Memory B cell (primary cell): ENCODE measurements around the gene ABRACL.

Experiments
- ATAC-seq: fragments of 150-1000 bp; cut with Tn5 transposase; 2 replicates; pipeline ENCODE4 v1.10.0; 2021; ENCODE audit warnings: low read depth, mild to moderate bottlenecking, moderate library complexity
- DNase-seq, 2 donors: peaks; one replicate each; pipeline ENCODE4 v3.0.0; 2022; ENCODE audit warnings: low spot score in 2 of 2
- H3K27ac Mint-ChIP-seq: one replicate; pipeline ENCODE4 v1.8.0; 2022; ENCODE audit warnings: mild to moderate bottlenecking, moderate library complexity, mixed read lengths
- H3K27me3 Mint-ChIP-seq: one replicate; pipeline ENCODE4 v1.8.0; 2022; ENCODE audit warnings: mixed read lengths
- H3K36me3 Mint-ChIP-seq: one replicate; pipeline ENCODE4 v1.8.0; 2022; ENCODE audit warnings: mild to moderate bottlenecking, mixed read lengths
- H3K4me1 Mint-ChIP-seq: one replicate; pipeline ENCODE4 v1.8.0; 2022; ENCODE audit warnings: mixed read lengths
- H3K4me3 Mint-ChIP-seq: one replicate; pipeline ENCODE4 v1.8.0; 2022; ENCODE audit warnings: mild to moderate bottlenecking, moderate library complexity, mixed read lengths
- H3K9me3 Mint-ChIP-seq: one replicate; pipeline ENCODE4 v1.8.0; 2022; ENCODE audit warnings: mixed read lengths

The ABRACL gene

DNA sequence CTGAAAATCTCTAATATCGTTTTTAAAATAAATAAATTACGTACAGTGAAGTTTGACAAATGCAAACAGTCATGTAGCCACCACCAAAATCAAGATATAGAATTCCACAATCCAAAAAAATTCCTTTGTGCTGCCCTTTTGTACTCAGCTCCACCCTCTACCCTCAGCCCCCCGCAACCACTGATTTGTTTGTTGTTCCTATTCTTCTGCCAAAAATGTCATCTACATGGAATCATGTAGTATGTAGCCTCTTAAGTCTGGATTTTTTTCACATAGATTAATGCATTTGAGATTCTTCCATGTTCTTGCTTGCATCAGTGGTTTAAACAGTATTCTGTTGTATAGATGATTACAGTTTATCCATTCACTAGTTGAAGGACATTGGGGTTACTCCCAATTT is 32.0 kb upstream of the ABRACL start:
- no peak for ATAC-seq
- Mint-ChIP-seq H3K4me3 (no peak overlapping the region), H3K9me3 (no peaks in the 10 kb centered on the region), H3K4me1 (no peaks in the 10 kb centered on the region), H3K27me3 (no peaks in the 10 kb centered on the region), H3K36me3 (no peaks in the 10 kb centered on the region), H3K27ac (no peak overlapping the region)
- DNase-seq: no peak

DNA sequence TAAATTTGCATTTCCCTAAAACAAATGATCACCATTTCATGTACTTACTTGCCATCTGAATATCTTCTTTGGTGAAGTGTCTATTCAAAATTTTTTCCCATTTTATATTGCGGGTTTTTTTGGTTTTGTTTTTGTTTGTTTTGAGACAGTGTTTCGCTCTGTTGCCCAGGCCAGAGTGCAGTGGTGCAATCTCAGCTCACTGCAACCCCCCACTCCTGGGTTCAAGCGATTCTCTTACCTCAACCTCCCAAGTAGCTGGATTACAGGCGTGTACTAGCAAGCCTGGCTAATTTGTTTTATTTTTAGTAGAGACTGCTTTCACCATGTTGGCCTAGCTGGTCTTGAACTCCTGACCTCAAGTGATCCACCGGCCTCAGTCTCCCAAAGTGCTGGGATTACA is 31.4 kb upstream of the ABRACL start:
- no peak for ATAC-seq
- Mint-ChIP-seq H3K4me3 (no peak overlapping the region), H3K27me3 (no peaks in the 10 kb centered on the region), H3K27ac (no peak overlapping the region), H3K36me3 (no peaks in the 10 kb centered on the region), H3K4me1 (no peaks in the 10 kb centered on the region), H3K9me3 (no peaks in the 10 kb centered on the region)
- DNase-seq: no peak

DNA sequence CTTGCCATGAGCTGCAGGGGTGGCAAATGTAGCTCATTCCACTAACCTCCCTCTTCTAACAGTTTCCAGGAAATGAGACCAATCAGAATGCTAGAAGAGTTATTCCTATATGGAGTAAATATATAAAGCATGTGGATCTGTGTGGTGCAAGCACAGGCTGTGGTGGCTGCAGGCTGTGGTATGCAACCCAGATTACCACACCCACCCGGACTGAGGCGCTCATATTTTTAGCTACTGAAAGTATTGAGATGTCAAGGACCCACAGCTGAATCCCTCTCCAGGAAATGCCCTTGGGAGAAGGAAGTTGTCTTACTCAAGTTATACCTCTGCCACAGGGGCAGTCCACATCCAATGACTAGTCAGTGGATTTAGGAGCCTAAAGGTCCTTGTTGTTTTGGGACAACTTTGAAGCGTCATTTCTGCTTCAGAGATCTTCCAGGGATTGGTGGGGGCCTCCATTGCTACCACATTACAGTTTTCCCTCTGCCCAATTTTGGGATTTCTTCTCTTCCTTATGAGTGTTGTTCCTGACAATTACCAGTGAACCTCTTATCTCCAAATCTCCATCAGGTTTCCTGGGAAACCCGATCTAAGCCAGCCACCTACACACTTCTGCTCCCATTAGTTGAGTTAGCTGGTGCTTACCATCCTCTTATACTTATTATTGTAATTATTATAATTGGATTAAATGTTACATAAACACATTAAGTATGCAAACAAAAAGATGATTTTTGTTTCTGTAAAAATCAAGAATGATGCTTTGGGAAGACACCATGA is 28.4 kb upstream of the ABRACL start:
- Mint-ChIP-seq H3K27me3 (peaks cover 2% of the 10 kb centered on the region), H3K4me1 (no peaks in the 10 kb centered on the region), H3K27ac (peak overlapping the region; percentile 8), H3K36me3 (no peaks in the 10 kb centered on the region), H3K9me3 (no peaks in the 10 kb centered on the region), H3K4me3 (no peak overlapping the region)
- no peak for ATAC-seq
- no peak for DNase-seq

DNA sequence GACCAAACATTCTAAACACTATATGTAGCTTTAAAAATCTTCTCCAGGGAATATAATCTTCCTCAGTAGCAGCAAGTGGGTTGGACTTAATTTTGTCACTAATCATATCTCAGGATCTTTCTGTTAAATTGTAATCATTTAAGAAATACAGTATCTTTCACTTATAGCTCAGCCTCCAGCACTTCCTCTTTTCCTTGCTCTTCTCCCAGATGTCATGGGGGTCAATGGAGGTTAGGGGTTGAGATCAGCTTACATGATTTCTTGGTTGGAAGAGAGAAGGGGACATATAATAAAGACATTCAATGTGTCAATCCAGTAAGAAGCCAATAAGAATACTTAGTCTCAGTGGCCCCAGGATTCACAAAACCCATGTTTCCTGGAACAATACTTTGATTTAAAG is 24.8 kb upstream of the ABRACL start:
- no peak overlapping the region for H3K27ac Mint-ChIP-seq
- H3K4me1 Mint-ChIP-seq: peaks cover 7% of the 10 kb centered on the region
- H3K4me3 Mint-ChIP-seq: no peak overlapping the region
- H3K27me3 Mint-ChIP-seq: peaks cover 2% of the 10 kb centered on the region
- DNase-seq (no peak), ATAC-seq (no peak)
- no peaks in the 10 kb centered on the region for H3K36me3 Mint-ChIP-seq
- H3K9me3 Mint-ChIP-seq: peaks cover 6% of the 10 kb centered on the region

DNA sequence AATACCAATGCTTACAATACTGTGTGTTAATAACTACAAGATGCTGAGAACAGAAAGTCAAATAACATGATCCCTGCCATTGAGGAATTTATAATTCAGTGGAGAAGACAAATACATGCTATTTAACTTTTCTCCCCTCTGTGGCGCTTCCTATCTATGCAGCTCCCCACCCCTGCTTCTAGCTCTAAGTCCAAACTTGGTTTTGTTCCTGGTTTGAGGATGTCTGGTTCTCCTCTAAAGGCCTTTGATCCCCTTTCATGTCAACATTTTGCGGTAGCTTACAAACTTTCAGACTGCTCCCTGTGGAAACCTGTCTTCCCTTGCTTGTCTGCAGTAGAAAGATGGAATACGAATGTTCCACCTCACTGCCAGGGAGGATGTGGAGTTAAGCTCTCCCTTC is 22.1 kb upstream of the ABRACL start:
- no peak overlapping the region for H3K27ac Mint-ChIP-seq
- ATAC-seq: no peak

DNA sequence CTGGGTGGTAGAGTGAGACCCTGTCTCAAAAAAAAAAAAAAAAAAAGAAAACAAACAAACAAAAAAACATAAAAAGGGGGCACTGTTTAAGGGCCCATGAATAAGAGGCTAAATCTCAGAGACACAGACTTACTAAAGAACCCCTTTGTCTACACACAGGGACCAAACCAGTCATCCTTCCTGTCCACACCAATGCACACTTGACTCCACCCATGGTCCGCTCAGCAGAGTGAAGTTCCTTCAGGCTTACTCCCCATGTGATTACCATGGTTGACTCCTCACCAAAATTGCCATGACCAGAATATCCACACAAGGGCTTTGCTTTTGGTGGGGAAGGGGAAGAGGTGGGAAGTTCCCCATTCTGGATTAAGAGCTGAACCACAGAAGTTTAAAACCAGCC is 21.1 kb upstream of the ABRACL start:
- no peak overlapping the region for H3K27ac Mint-ChIP-seq
- H3K9me3 Mint-ChIP-seq: peaks cover 6% of the 10 kb centered on the region
- peaks cover 2% of the 10 kb centered on the region for H3K27me3 Mint-ChIP-seq
- ATAC-seq (no peak), DNase-seq (no peak)
- H3K4me3 Mint-ChIP-seq: no peak overlapping the region
- no peaks in the 10 kb centered on the region for H3K36me3 Mint-ChIP-seq
- peaks cover 7% of the 10 kb centered on the region for H3K4me1 Mint-ChIP-seq

More for the DNA sequence above, 22.1 kb upstream of the ABRACL start:
- peaks cover 6% of the 10 kb centered on the region for H3K9me3 Mint-ChIP-seq
- peaks cover 7% of the 10 kb centered on the region for H3K4me1 Mint-ChIP-seq
- peaks cover 2% of the 10 kb centered on the region for H3K27me3 Mint-ChIP-seq
- no peak overlapping the region for H3K4me3 Mint-ChIP-seq
- H3K36me3 Mint-ChIP-seq: no peaks in the 10 kb centered on the region
- DNase-seq: no peak

DNA sequence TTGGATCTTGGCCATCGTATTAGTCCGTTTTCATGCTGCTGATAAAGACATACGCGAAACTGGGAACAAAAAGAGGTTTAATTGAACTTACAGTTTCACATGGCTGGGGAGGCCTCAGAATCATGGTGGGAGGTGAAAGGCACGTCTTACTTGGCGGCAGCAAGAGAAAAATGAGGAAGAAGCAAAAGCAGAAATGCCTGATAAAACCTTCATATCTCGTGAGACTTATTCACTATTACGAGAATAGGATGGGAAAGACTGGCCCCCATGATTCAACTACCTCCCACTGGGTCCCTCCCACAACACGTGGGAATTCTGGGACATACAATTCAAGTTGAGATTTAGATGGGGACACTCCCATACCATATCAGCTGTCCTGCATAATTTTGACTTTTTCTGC is 20.4 kb upstream of the ABRACL start:
- no peak overlapping the region for H3K27ac Mint-ChIP-seq
- ATAC-seq (no peak), DNase-seq (no peak)
- peaks cover 2% of the 10 kb centered on the region for H3K27me3 Mint-ChIP-seq
- peaks cover 6% of the 10 kb centered on the region for H3K9me3 Mint-ChIP-seq
- no peaks in the 10 kb centered on the region for H3K36me3 Mint-ChIP-seq
- H3K4me1 Mint-ChIP-seq: peaks cover 7% of the 10 kb centered on the region
- H3K4me3 Mint-ChIP-seq: no peak overlapping the region

DNA sequence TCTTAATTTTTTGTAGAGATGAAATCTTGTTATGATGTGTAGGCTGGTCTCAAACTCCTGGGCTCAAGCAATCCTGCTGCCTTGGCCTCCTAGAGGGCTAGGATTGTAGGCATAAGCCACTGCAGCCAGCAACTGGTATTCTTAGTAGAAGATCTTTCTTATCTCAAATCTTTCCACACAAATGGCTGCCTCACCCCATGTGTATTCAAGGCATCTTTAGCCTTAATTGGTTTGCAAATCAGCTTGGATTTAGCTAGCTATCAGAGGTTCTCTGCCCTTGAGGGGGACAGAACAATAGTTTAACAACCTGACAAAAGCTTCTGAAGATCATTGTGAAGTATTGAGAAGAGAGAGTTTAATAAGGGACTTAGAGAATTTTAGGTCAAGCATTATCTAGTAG is 17.9 kb upstream of the ABRACL start:
- Mint-ChIP-seq H3K4me3 (no peak overlapping the region), H3K27me3 (peaks cover 1% of the 10 kb centered on the region), H3K36me3 (no peaks in the 10 kb centered on the region), H3K27ac (no peak overlapping the region), H3K4me1 (peaks cover 7% of the 10 kb centered on the region), H3K9me3 (peaks cover 6% of the 10 kb centered on the region)
- ATAC-seq (no peak), DNase-seq (no peak)

DNA sequence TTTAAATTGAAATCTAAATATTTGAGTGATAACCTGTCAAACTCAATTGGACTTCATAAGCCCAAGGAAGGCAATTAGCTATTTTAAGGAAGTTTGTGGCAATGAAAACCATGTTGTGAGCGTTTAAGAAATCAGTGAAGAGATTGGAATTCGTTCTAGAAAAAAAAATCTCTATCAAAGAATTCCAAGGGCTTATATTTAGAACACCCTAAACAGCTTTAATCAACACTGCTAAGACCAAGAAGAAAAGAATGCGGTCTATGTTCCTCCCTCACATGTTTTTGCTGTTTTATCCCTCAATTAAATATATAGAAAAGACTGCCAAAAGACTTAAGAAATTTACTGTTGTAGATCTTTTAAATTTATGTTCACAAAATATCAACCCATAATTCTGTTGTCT is 16.6 kb upstream of the ABRACL start:
- peaks cover 11% of the 10 kb centered on the region for H3K4me1 Mint-ChIP-seq
- H3K4me3 Mint-ChIP-seq: no peak overlapping the region
- ATAC-seq (no peak), DNase-seq (no peak)
- no peaks in the 10 kb centered on the region for H3K36me3 Mint-ChIP-seq
- peaks cover 1% of the 10 kb centered on the region for H3K27me3 Mint-ChIP-seq
- H3K27ac Mint-ChIP-seq: no peak overlapping the region
- peaks cover 6% of the 10 kb centered on the region for H3K9me3 Mint-ChIP-seq

DNA sequence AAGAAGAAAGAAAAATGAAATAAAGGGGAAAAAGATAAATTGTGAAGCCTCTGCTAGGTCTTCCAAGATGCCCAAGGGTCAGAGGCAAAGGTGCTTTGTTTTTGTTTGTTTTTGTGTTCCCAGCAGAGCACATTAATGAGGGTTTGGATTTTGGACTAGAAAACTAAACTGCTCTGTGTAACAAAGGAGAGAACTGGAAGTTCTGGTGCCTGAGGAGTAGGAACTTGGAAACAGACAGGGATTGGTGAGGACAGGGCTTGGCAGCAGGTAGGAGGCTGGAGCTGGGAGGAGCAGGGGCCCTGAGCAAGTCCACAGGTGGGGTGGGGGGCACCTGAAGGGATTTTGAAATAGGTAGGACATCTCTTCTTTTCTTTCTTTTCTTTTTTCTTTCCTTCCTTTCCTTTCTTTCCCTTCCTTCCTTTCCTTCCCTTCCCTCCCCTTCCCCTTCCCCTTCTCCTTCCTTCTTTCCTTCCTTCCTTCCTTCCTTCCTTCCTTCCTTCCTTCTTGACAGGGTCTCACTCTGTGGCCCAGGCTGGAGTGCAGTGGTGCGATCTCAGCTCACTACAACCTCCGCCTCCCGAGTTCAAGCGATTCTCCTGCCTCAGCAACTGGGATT is 15.3 kb upstream of the ABRACL start:
- Mint-ChIP-seq H3K4me1 (peaks cover 9% of the 10 kb centered on the region), H3K27ac (no peak overlapping the region), H3K27me3 (peaks cover 1% of the 10 kb centered on the region), H3K4me3 (no peak overlapping the region), H3K36me3 (no peaks in the 10 kb centered on the region), H3K9me3 (peaks cover 2% of the 10 kb centered on the region)
- ATAC-seq (no peak), DNase-seq (no peak)

DNA sequence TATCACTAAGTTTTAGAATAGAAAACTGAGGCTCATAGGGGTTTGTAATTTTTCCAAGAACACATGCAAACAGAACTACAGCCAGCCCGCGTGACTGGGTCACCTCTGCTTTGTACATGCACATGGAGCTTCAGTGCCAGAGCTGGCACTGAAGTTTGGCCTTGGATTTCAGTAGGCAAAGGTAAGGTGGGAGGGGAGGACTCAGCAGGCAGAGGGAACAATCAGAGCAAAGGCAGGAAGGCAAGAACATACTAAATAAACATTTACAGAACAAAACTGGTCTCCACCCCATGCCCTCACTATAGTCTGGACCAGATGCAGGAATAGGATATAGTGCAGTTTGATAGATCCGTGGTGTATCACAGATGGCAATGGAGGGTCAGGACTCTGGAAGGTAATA is 13.6 kb upstream of the ABRACL start:
- H3K36me3 Mint-ChIP-seq: no peaks in the 10 kb centered on the region
- H3K9me3 Mint-ChIP-seq: no peaks in the 10 kb centered on the region
- no peak overlapping the region for H3K27ac Mint-ChIP-seq
- no peak overlapping the region for H3K4me3 Mint-ChIP-seq
- DNase-seq (no peak), ATAC-seq (no peak)
- H3K27me3 Mint-ChIP-seq: peaks cover 1% of the 10 kb centered on the region
- H3K4me1 Mint-ChIP-seq: peaks cover 9% of the 10 kb centered on the region

DNA sequence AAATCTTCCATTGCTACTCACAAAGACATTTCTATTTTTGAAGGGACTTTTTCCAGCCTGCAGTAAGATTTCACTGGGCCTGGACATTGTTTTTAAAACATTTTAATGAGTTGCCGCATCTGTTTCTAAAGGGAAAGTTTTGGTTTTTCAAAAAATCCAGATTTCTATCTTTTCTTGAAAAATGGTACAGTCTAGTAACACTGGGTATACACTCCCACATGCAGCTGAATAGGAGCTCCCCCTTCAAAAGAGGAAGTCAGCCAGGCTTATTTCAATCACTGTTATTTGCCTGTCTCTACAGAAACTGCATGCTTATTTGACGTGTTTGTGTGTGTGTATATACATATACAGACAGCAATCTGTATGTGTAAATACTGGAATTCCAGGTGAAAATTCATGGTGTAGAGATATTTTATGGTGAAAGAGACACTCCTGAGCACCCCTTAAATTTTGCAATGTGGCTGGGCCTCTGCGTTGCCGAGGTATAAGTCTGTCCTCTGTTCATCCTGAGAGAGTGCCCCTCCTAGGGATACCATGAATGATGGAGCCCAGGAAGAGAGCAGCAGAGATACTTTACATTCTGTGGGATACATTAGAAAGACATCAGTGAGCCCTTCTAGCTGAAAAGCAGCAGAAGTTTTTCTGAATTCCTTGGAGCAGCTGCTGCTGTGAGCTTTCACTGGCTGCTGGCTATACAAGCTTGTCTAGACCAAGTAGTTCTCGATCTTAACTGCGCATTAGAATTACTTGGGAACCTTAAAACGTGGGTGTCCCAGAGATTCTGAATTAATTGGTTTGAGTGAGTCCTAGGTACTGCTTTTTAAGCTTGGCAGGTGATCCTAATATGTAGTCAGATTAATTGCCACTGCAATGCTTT is 12.0 kb upstream of the ABRACL start:
- Mint-ChIP-seq H3K36me3 (no peaks in the 10 kb centered on the region), H3K4me3 (peak overlapping the region; percentile 8), H3K9me3 (no peaks in the 10 kb centered on the region), H3K27me3 (peaks cover 1% of the 10 kb centered on the region), H3K4me1 (peaks cover 9% of the 10 kb centered on the region), H3K27ac (peak overlapping the region; percentile 25)
- DNase-seq: peak in 1 of 2 donors; percentile 25
- peak; percentile 99 for ATAC-seq

DNA sequence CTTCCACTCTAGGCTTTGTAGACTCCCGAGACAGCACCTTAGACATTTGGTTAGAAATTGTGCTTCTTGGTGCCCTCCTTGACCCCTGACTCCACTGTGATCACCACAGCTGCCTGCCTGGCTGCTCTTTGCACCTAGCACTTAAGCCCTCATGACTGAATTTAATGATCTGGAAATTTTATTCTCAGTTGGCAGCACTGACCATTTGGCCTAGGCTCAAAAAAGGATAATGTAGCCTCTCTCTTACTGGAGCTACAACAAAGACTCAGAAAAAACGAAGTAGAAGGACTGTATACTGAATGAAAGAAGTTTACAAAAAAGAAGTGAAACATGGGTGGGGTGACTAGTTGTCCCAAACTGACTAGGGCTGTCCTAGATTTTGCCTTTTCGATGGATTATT is 11.3 kb upstream of the ABRACL start:
- Mint-ChIP-seq H3K4me3 (no peak overlapping the region), H3K4me1 (peaks cover 9% of the 10 kb centered on the region), H3K36me3 (no peaks in the 10 kb centered on the region), H3K27ac (peak overlapping the region; percentile 25), H3K27me3 (peaks cover 1% of the 10 kb centered on the region), H3K9me3 (no peaks in the 10 kb centered on the region)
- DNase-seq (no peak), ATAC-seq (no peak)

DNA sequence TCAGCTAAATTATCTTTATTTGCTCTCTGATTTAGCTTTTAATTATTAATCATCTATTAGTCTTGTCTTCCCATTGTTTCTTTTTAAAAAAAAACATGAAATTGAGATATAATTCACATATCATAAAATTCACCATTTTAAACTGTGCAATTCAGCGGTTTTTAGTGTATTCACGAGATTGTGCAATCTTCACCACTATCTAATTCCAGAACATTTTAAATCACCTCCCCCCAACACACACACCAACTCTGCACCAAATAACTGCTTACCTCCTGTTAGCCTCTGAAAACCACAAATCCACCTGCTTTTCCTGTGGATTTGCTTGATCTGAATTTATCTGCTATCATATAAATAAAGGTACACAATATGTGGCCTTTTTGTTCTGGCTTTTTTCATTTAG is 8.8 kb upstream of the ABRACL start:
- Mint-ChIP-seq H3K4me1 (peaks cover 9% of the 10 kb centered on the region), H3K27ac (no peak overlapping the region), H3K9me3 (no peaks in the 10 kb centered on the region), H3K4me3 (no peak overlapping the region), H3K36me3 (no peaks in the 10 kb centered on the region), H3K27me3 (no peaks in the 10 kb centered on the region)
- no peak for DNase-seq
- ATAC-seq: no peak
